Glutamatergic neuron (in vitro differentiated cells): Measurements from ENCODE around the gene MGRN1. TPM values are rescaled to one million over a fixed set of nuclear protein-coding genes. Genes with fewer than 3 reads are reported as not detected.

Experiments
- DNase-seq: peaks from one replicate; pipeline ENCODE4 v3.0.0; 2022
- H3K27ac Mint-ChIP-seq: one replicate; pipeline ENCODE4 v1.8.0; 2020; ENCODE audit warnings: mild to moderate bottlenecking, mixed read lengths, inconsistent platforms; ENCODE audit not compliant: unreplicated experiment
- H3K27me3 Mint-ChIP-seq: one replicate; pipeline ENCODE4 v1.8.0; 2020; ENCODE audit warnings: mild to moderate bottlenecking, moderate library complexity, mixed read lengths, inconsistent platforms; ENCODE audit not compliant: unreplicated experiment
- H3K36me3 Mint-ChIP-seq: one replicate; pipeline ENCODE4 v1.8.0; 2020; ENCODE audit warnings: mild to moderate bottlenecking, mixed read lengths, inconsistent platforms; ENCODE audit not compliant: unreplicated experiment
- H3K4me1 Mint-ChIP-seq: one replicate; pipeline ENCODE4 v1.8.0; 2020; ENCODE audit warnings: mild to moderate bottlenecking, low read depth, mixed read lengths, inconsistent platforms; ENCODE audit not compliant: unreplicated experiment
- H3K4me3 Mint-ChIP-seq: one replicate; pipeline ENCODE4 v1.8.0; 2020; ENCODE audit warnings: mild to moderate bottlenecking, mixed read lengths, inconsistent platforms; ENCODE audit not compliant: unreplicated experiment
- H3K9me3 Mint-ChIP-seq: one replicate; pipeline ENCODE4 v1.8.0; 2020; ENCODE audit warnings: mild to moderate bottlenecking, moderate library complexity, mixed read lengths, inconsistent platforms; ENCODE audit not compliant: unreplicated experiment
- CTCF ChIP-seq: fragments of 200-600 bp; sonication (generic); IDR thresholded peaks from one replicate; pipeline ENCODE4 v1.5.0; 2021; ENCODE audit not compliant: partially characterized antibody, unreplicated experiment
- total RNA-seq: library from RNA; stranded (reverse); fragmentation: NEBNext Ultra II Directional; extraction: Animal tissue kit (Norgen Biotek cat#: 25700); gene quantifications from one replicate; pipeline ENCODE4 v1.2.1, GENCODE V29; 2021; ENCODE audit not compliant: unreplicated experiment

The MGRN1 gene
- total RNA-seq, 1 donor from 2014 or later, result 150 TPM

GRCh38 chr16:4694642-4695451 is 70.2 kb downstream of the MGRN1 start:
- Mint-ChIP-seq H3K4me3 (peak overlapping the region; percentile 81), H3K4me1 (peaks cover 4% of the 10 kb centered on the region), H3K27ac (peak overlapping the region; percentile 52), H3K9me3 (peaks cover 13% of the 10 kb centered on the region), H3K36me3 (peaks cover 7% of the 10 kb centered on the region), H3K27me3 (peaks cover 17% of the 10 kb centered on the region)
- no peak for DNase-seq
- TF ChIP-seq CTCF, result no peak

- DNase-seq, result no peak
- Mint-ChIP-seq H3K27ac (peak overlapping the region; percentile 33), H3K27me3 (peaks cover 15% of the 10 kb centered on the region), H3K36me3 (peaks cover 7% of the 10 kb centered on the region), H3K9me3 (peaks cover 13% of the 10 kb centered on the region), H3K4me3 (peak overlapping the region; percentile 30), H3K4me1 (peaks cover 2% of the 10 kb centered on the region)
- no peak for TF ChIP-seq CTCF
These were observed 71.0 kb downstream of the MGRN1 start for GRCh38 chr16:4695473-4696171.

GRCh38 chr16:4696172-4696904 is 71.7 kb downstream of the MGRN1 start:
- Mint-ChIP-seq H3K36me3 (peaks cover 7% of the 10 kb centered on the region), H3K27ac (no peak overlapping the region), H3K4me1 (peaks cover 1% of the 10 kb centered on the region), H3K4me3 (no peak overlapping the region), H3K9me3 (peaks cover 13% of the 10 kb centered on the region), H3K27me3 (peaks cover 15% of the 10 kb centered on the region)
- DNase-seq, result no peak
- no peak for TF ChIP-seq CTCF

GRCh38 chr16:4696905-4697847 is 72.5 kb downstream of the MGRN1 start:
- Mint-ChIP-seq H3K9me3 (peaks cover 14% of the 10 kb centered on the region), H3K4me1 (no peaks in the 10 kb centered on the region), H3K27me3 (peaks cover 13% of the 10 kb centered on the region), H3K27ac (no peak overlapping the region), H3K4me3 (no peak overlapping the region), H3K36me3 (peaks cover 7% of the 10 kb centered on the region)
- no peak for TF ChIP-seq CTCF
- no peak for DNase-seq
